ENCODE results near the gene PRPSAP1. TPM values are rescaled to one million over a fixed set of nuclear protein-coding genes. Genes with fewer than 3 reads are reported as not detected.

Gene PRPSAP1
- total RNA-seq, 1 experiment from 2014 or later: 38.4 TPM

DNA sequence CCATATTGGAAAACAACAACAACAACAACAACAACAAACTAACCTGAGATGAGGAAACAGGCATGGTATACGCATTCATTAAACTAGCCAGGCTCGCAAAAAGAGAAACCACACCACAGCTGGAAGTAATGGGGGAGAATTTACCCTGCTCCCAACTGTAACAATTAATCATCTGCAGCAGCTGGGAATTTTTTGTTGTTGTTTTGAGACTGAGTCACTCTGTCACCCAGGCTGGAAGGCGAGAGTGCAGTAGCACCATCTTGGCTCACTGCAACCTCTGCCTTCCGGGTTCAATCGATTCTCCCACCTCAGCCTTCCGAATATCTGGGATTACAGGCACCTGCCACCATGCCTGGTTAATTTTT is 16.3 kb downstream of the PRPSAP1 start:
- Histone ChIP-seq H4K8ac (replicated peaks; ENCODE audit: insufficient read length, low read depth, low read length) (no peak overlapping the region), H4K91ac (ENCODE audit: insufficient read length, low read depth, low read length) (no peak overlapping the region), H3K27ac (ENCODE audit: insufficient read length, low read depth, low read length) (no peak overlapping the region), H3K79me1 (ENCODE audit: insufficient read depth, low read depth, low read length, poor library complexity, severe bottlenecking) (peaks cover 3% of the 10 kb centered on the region), H3K4me1 (ENCODE audit: insufficient read depth, low read length) (no peaks in the 10 kb centered on the region), H3K23me2 (ENCODE audit: insufficient read length, low read depth, low read length, poor library complexity, severe bottlenecking) (no peaks in the 10 kb centered on the region), H3K56ac (ENCODE audit: insufficient read length, low read depth, low read length) (no peak overlapping the region), H3K4ac (ENCODE audit: low read depth, low read length) (no peak overlapping the region), H4K20me1 (ENCODE audit: control insufficient read depth, insufficient read depth, insufficient read length) (no peaks in the 10 kb centered on the region), H2AK5ac (ENCODE audit: insufficient read length, low read length) (no peak overlapping the region), H3K79me2 (ENCODE audit: insufficient read depth, low read length) (no peaks in the 10 kb centered on the region), H4K5ac (ENCODE audit: insufficient read length, low read depth, low read length) (no peak overlapping the region), H2BK20ac (ENCODE audit: low read depth, low read length, poor library complexity, severe bottlenecking) (no peak overlapping the region), H3K14ac (ENCODE audit: insufficient read depth, low read length) (no peak overlapping the region), H2BK12ac (ENCODE audit: insufficient read length, low read depth, low read length) (no peak overlapping the region), H2BK5ac (ENCODE audit: insufficient read length, low read length) (no peak overlapping the region), H3K9me3 (ENCODE audit: control insufficient read depth, low read depth, low read length) (no peaks in the 10 kb centered on the region), H3K18ac (ENCODE audit: insufficient read length, low read depth, low read length) (no peak overlapping the region), H2BK120ac (ENCODE audit: low read depth, low read length, poor library complexity, severe bottlenecking) (no peak overlapping the region), H3K23ac (ENCODE audit: insufficient read length, low read depth, low read length) (no peak overlapping the region), H3T11ph (ENCODE audit: low read length) (no peak overlapping the region), H3K9ac (ENCODE audit: extremely low read depth, insufficient read length, low read length) (no peak overlapping the region), H3K4me2 (ENCODE audit: insufficient read depth, insufficient read length, low read length) (no peak overlapping the region), H2AFZ (ENCODE audit: low read length) (no peak overlapping the region), H2BK15ac (ENCODE audit: low read depth, low read length) (no peak overlapping the region), H3K27me3 (ENCODE audit: insufficient read depth, low read length) (no peaks in the 10 kb centered on the region)
- Mint-ChIP-seq H3K27me3 (ENCODE audit: low read depth) (no peaks in the 10 kb centered on the region), H3K4me3 (no peak overlapping the region), H3K27ac (peak overlapping the region in 1 of 3 experiments; percentile 59; a peak in 2 of 7 replicates), H3K36me3 (ENCODE audit: insufficient read depth in 1 of 3, low read depth in 3 of 3) (peaks cover 6 to 21% (median 7%) of the 10 kb centered on the region in 3 experiments; a peak in 6 of 7 replicates), H3K9me3 (no peaks in the 10 kb centered on the region; a peak in 1 of 5 replicates), H3K4me1 (peaks cover 6 to 8% of the 10 kb centered on the region in 2 experiments; a peak in 3 of 4 replicates)
- WGBS (ENCODE audit: extremely low coverage, insufficient read length, low lambda C conversion rate): no CpG with 5 or more reads among the region's 6 CpGs
- TF ChIP-seq, protein P1, sequence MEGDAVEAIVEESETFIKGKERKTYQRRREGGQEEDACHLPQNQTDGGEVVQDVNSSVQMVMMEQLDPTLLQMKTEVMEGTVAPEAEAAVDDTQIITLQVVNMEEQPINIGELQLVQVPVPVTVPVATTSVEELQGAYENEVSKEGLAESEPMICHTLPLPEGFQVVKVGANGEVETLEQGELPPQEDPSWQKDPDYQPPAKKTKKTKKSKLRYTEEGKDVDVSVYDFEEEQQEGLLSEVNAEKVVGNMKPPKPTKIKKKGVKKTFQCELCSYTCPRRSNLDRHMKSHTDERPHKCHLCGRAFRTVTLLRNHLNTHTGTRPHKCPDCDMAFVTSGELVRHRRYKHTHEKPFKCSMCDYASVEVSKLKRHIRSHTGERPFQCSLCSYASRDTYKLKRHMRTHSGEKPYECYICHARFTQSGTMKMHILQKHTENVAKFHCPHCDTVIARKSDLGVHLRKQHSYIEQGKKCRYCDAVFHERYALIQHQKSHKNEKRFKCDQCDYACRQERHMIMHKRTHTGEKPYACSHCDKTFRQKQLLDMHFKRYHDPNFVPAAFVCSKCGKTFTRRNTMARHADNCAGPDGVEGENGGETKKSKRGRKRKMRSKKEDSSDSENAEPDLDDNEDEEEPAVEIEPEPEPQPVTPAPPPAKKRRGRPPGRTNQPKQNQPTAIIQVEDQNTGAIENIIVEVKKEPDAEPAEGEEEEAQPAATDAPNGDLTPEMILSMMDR (conservative IDR thresholded peaks at IDR 0.05): no peak
- no peak for DNase-seq

Measured in H9 (cell line).